Stimulated activated CD4-positive, alpha-beta T cell treated with anti-CD3 and anti-CD28 coated beads, Interleukin-2, amount 100 ng/mL, for 4 hours (primary cell): ENCODE measurements around the gene PLEKHA6.
"Not testable (repeated sequence)": the region's sequence is repeated elsewhere in the genome, so short reads cannot be mapped to it uniquely, and the experiment has no call there.

Experiments used
- DNase-seq: peaks from one replicate; pipeline ENCODE4 v3.0.0-alpha.2; 2020; ENCODE audit warnings: low read depth

Gene PLEKHA6

DNA sequence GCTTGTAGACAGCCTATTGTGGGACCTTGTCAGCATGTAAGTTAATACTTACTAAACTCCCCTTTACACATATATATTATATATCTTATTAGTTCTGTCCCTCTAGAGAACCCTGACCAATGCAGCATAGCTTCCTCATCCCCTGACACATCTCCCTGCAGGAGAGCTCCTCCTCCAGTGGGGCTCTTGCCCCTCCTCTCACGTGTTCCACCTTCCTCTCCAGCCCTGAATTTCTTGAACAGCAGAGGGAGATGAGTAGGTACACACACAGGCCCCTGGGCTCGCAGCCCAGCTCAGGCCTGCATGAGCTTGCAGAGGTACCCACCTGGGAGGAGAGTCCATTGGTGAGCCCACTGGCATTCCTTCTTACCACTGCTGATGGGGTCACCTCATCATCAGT, 118.7 kb downstream of the PLEKHA6 start:
- no peak for DNase-seq

DNA sequence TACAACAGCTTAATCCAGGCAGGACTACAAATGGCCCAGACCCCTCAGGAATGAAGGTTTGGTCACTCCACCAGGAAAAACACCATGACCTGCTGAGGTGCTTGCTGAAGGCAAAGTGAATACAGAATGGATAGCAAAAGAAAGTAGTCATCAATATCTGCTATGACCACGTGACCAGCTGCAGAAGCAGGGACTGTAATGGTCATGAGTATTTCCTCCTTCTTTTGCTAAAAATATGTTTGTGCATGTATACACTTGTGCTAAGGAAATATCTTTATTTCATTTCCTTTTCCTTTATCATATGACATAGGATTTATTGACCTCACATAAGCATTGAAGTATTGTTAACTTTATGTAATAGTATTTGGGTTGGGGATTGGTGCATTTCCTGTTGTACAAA, 119.5 kb downstream of the PLEKHA6 start:
- no peak for DNase-seq

GRCh38 chr1:204239401-204239800, 120.3 kb downstream of the PLEKHA6 start:
- not testable (repeated sequence) for DNase-seq

DNA sequence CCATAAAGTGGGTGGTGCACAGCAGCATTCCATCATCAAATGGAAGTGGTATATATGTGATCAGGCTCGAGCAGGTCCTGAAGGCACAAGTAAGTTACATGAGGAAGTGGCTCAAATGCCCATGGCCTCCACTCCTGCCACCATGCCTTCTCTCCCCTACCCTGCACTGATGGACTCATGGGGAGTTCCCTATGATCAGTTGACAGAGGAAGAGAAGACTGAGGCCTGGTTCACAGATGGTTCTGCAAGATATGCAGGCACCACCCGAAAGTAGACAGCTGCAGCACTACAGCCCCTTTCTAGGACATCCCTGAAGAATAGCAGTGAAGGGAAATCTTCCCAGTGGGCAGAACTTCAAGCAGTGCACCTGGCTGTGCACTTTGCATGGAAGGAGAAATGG, 121.2 kb downstream of the PLEKHA6 start:
- DNase-seq, result not testable (repeated sequence)

DNA sequence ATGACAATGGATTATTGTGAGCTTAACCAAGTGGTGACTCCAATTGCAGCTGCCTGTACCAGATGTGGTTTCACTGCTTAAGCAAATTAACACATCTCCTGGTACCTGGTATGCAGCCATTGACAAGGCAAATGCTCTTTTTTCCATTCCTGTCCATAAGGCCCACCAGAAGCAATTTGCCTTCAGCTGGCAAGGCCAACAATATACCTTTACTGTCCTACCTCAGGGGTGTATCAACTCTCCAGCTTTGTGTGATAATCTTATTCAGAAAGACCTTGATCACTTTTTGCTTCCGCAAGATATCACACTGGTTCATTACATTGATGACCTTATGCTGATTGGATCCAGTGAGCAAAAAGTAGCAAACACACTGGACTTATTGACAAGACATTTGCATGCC, 122.2 kb downstream of the PLEKHA6 start:
- DNase-seq, result not testable (repeated sequence)

- DNase-seq, result no peak
Observed at GRCh38 chr1:204232526-204232925, 127.2 kb downstream of the PLEKHA6 start.

- no peak for DNase-seq
Observed at GRCh38 chr1:204230211-204230610, 129.5 kb downstream of the PLEKHA6 start.

GRCh38 chr1:204228896-204229295, 130.8 kb downstream of the PLEKHA6 start:
- no peak for DNase-seq

DNA sequence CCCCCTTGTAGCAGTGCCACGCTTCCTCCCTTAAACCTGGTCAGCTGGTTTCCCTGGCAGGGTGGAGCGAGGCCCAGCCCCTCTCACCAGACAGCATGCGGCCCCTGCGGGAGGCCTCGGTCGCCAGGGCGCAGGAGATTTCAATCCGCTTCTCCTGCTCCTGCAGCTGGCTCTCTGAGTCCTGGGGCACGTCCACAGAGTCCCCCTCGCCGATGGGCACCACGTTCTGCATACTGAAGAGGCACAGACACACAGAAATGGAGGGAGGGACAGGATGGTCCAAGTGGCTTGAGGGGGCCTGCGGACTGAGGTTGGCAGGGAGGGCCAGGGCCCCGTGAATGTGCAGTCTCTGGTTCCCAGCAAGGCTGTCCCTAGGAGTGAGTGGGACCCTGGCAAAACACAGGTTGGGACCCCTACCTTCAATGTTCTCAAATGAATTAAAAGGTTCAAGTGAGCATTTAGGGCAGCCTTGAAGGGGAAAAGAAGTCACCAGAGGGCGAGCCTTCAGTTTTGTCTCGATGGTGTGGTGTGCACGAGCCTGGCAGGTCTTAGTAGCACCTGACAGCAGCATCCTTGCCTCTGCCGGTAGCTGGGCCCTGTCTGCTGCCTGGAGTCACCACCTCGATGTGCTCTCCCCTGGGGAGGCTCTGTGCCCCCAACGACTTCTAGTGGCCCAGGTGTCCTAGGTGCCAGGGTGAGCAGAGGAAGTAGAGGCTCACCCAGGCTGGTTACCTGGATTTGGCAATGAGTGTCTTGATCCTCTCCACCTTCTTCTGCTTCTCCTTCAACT, 131.5 kb downstream of the PLEKHA6 start:
- DNase-seq, result no peak

- no peak for DNase-seq
Observed at GRCh38 chr1:204227351-204227750, 132.4 kb downstream of the PLEKHA6 start.

- DNase-seq, result no peak
Observed at GRCh38 chr1:204225841-204226735, 133.6 kb downstream of the PLEKHA6 start.

- no peak for DNase-seq
Observed at GRCh38 chr1:204224655-204225054, 135.1 kb downstream of the PLEKHA6 start.

DNA sequence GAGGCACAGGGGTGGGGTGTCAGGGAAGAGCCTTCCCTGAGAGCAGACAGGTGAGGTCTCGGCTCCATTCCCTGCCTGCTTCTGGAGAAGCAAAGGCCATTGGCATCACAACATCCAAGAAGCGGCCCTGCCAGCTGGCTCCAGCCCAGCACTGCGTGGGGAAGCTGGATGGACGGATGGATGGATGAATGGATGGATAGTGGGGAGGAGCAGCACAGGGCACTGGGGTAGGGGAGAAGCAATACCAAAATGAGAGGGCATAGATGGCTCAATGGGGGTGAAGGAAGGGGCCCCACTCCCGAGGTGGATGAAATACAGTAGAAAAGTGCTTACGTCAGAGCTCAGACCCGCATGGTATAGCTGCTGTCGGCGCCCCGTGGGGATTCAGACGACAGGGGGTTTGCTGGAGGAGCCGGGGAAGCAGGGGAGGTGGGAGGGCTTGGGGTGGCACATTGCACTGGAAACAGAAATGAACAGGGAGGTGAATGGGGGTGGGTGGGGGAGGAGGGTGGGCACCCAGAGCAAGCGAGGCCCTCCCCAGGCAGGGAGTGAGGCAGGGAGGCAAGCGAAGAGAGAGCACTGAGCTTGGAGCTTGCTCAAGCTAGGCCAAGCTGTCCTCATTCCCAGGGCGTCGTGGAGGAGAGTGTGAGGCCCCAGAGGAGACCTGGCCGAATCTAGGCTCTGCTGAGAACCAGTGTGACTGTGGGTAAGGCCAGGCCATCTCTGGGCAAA, 136.4 kb downstream of the PLEKHA6 start:
- DNase-seq, result no peak

DNA sequence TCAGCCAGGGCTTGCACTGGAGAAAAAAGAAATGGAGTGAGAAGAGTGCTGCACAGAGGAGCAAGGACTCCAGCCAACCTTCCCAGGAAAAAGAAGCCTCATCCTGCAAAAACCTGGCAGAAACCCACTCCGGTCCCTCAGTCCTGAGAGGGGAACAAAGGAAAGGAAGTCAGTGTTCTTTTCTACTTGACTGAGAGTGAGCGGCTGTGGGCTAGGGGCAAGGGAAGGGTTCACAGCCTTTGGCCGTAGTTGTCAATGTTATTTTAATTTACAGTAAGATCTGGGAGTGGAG, 137.0 kb downstream of the PLEKHA6 start:
- no peak for DNase-seq

- DNase-seq, result no peak
Observed at GRCh38 chr1:204222006-204222763, 137.5 kb downstream of the PLEKHA6 start.

GRCh38 chr1:204221271-204221670, 138.5 kb downstream of the PLEKHA6 start:
- no peak for DNase-seq

GRCh38 chr1:204219971-204220616, 139.6 kb downstream of the PLEKHA6 start:
- no peak for DNase-seq

GRCh38 chr1:204218552-204218951, 141.2 kb downstream of the PLEKHA6 start:
- no peak for DNase-seq

DNA sequence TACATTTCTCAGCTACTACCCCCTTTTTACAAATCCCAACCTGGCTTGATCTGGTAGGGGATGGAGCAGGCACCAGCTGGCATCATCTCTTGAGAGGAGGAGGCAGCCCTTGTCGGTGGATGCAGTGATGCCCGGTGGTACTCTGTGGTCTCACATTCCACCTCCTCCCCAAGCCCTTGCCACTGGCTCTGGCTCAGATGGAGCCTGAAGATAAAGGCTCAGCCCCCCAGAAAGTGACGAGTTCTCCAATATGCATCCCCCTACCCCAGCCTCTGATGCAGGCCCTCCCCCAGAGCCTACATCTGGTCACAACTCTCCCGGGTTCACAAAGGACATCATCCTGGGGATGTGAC, 142.1 kb downstream of the PLEKHA6 start:
- no peak for DNase-seq

GRCh38 chr1:204216880-204217647, 142.7 kb downstream of the PLEKHA6 start:
- no peak for DNase-seq

DNA sequence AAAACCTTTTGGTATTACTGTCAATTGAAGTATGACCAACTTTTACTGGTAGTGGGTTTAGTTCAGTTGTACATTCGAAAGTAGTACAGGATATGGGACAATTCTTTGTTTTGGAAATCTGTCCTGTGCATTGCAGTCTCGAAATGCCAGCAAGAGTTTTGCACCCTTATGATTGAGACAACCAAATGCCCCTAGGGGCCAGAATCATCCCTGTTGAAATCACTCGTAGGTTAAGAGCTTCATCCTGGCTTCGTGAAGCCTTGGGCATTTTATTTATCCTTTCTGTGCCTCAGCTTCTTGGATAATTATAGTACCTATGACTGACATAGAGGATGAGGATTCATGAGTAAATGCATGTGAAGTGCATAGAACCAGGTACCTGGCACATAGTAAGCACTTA, 143.5 kb downstream of the PLEKHA6 start:
- no peak for DNase-seq
